NOMO-1 treated with DMSO at 0.1 percent for 48 hours (cell line): ENCODE results near the gene XXYLT1.
A peak's percentile ranks its signal among the peaks of the same experiment; 100 is the strongest.

Experiments
- DNase-seq: peaks from one replicate; lab custom pipeline; 2025; ENCODE audit not compliant: unreplicated experiment; lab: John Stamatoyannopoulos, UW

Gene XXYLT1

GRCh38 chr3:195209083-195209846 is 61.7 kb downstream of the XXYLT1 start:
- DNase-seq = no peak

GRCh38 chr3:195208631-195209030 is 62.3 kb downstream of the XXYLT1 start:
- no peak for DNase-seq

GRCh38 chr3:195208183-195208582 is 62.8 kb downstream of the XXYLT1 start:
- no peak for DNase-seq

GRCh38 chr3:195207731-195208130 is 63.2 kb downstream of the XXYLT1 start:
- no peak for DNase-seq

- DNase-seq = no peak
Observed at GRCh38 chr3:195207056-195207455, 63.9 kb downstream of the XXYLT1 start.

- peak; percentile 48 for DNase-seq
Observed at GRCh38 chr3:195204360-195205163, 66.4 kb downstream of the XXYLT1 start.

- no peak for DNase-seq
Observed at GRCh38 chr3:195203606-195204005, 67.4 kb downstream of the XXYLT1 start.

GRCh38 chr3:195201295-195201694 is 69.7 kb downstream of the XXYLT1 start:
- no peak for DNase-seq

GRCh38 chr3:195200010-195200822 is 70.7 kb downstream of the XXYLT1 start:
- no peak for DNase-seq

- DNase-seq = no peak
Observed at GRCh38 chr3:195198426-195199346, 72.3 kb downstream of the XXYLT1 start.

- peak; percentile 67 for DNase-seq
Observed at GRCh38 chr3:195197765-195198425, 73.1 kb downstream of the XXYLT1 start.

- DNase-seq = no peak
Observed at GRCh38 chr3:195196266-195196665, 74.7 kb downstream of the XXYLT1 start.

GRCh38 chr3:195195321-195196209 is 75.4 kb downstream of the XXYLT1 start:
- DNase-seq = no peak

GRCh38 chr3:195194559-195195206 is 76.3 kb downstream of the XXYLT1 start:
- peak; percentile 16 for DNase-seq

- no peak for DNase-seq
Observed at GRCh38 chr3:195191580-195191979, 79.4 kb downstream of the XXYLT1 start.

- no peak for DNase-seq
Observed at GRCh38 chr3:195189821-195190220, 81.1 kb downstream of the XXYLT1 start.

GRCh38 chr3:195188426-195188927 is 82.5 kb downstream of the XXYLT1 start:
- no peak for DNase-seq
